MCF 10A (cell line): ENCODE measurements around the gene PLXNB2. TPM values are rescaled to one million over a fixed set of nuclear protein-coding genes. Genes with fewer than 3 reads are reported as not detected.

Source experiments
- BruUV-seq: library from RNA; stranded (reverse); fragments of 400-500 nt; replicated peaks from 2 replicates; lab custom pipeline; 2021; lab: Mats Ljungman, UMichigan
- CTCF ChIA-PET: fragments of 300-600 bp; sonication (Branson Sonifier 250); formaldehyde crosslinking; extraction: SDS; loops from one replicate; lab custom pipeline; 2021; ENCODE audit warnings: antibody characterized with exemption, inconsistent platforms; lab: Yijun Ruan, JAX
- POLR2A ChIA-PET: fragments of 300-600, 350-650 bp; sonication (Branson Sonifier 250); formaldehyde crosslinking; extraction: SDS; loops from one replicate; lab custom pipeline; 2020; ENCODE audit warnings: antibody characterized with exemption, inconsistent platforms; lab: Yijun Ruan, JAX
- DNase-seq: peaks from one replicate; pipeline ENCODE4 v3.0.0-alpha.2; 2018; ENCODE audit not compliant: unreplicated experiment
- H3K27ac Mint-ChIP-seq: one replicate; pipeline ENCODE4 v1.8.0; 2022; ENCODE audit warnings: mild to moderate bottlenecking, low read depth, mixed read lengths; ENCODE audit not compliant: unreplicated experiment
- H3K27me3 Mint-ChIP-seq: one replicate; pipeline ENCODE4 v1.8.0; 2022; ENCODE audit warnings: mixed read lengths; ENCODE audit not compliant: insufficient read depth, unreplicated experiment
- H3K36me3 Mint-ChIP-seq: one replicate; pipeline ENCODE4 v1.8.0; 2022; ENCODE audit warnings: mild to moderate bottlenecking, moderate library complexity, mixed read lengths; ENCODE audit not compliant: insufficient read depth, unreplicated experiment
- H3K4me1 Mint-ChIP-seq: one replicate; pipeline ENCODE4 v1.8.0; 2022; ENCODE audit warnings: mixed read lengths; ENCODE audit not compliant: insufficient read depth, unreplicated experiment
- H3K4me3 Mint-ChIP-seq: one replicate; pipeline ENCODE4 v1.8.0; 2022; ENCODE audit warnings: mild to moderate bottlenecking, moderate library complexity, mixed read lengths; ENCODE audit not compliant: unreplicated experiment
- H3K9me3 Mint-ChIP-seq: one replicate; pipeline ENCODE4 v1.8.0; 2022; ENCODE audit warnings: mixed read lengths; ENCODE audit not compliant: unreplicated experiment
- CTCF ChIP-seq: fragments of 200-600 bp; IDR thresholded peaks from one replicate; pipeline ENCODE4 v1.8.0; 2022; ENCODE audit warnings: antibody characterized with exemption, mild to moderate bottlenecking; ENCODE audit not compliant: unreplicated experiment
- intact Hi-C: fragments of 100-400 bp; cut with micrococcal nuclease; formaldehyde crosslinking; loops from 2 replicates; pipeline ENCODE4 v1.14.1; 2022
- total RNA-seq: library from RNA; stranded (reverse); gene quantifications from 2 replicates; pipeline ENCODE4 v1.2.3, GENCODE V29; 2022

PLXNB2 gene
- total RNA-seq, 1 experiment from 2014 or later: 199 TPM

- DNase-seq: no peak
- POLR2A ChIA-PET: no interaction called here
Measured at GRCh38 chr22:50318356-50318697, 10.9 kb upstream of the PLXNB2 start.

DNA sequence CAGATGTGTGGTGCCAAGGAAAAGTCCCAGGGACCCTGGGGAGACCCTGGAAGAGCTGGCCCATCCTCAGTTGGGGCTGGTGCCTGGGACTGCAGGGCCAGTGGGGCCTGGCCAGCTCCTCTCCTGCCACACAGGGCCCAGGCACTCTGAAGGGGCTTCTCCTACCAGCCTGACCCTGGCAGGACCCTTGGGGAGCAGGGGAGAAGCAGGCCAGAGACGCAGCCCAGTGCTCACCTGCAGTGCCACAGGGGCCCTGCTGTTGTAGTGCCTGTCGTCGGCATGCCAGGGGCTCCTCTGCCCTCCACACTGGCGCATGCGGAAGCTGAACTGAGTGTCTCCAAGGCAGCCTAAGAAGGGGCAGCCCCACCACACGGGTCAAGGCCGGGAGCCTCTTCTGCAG lies 10.2 kb upstream of the PLXNB2 start:
- TF ChIP-seq CTCF: no peak
- DNase-seq: no peak
- Mint-ChIP-seq H3K9me3 (no peaks in the 10 kb centered on the region), H3K36me3 (no peaks in the 10 kb centered on the region), H3K27me3 (no peaks in the 10 kb centered on the region), H3K4me3 (no peak overlapping the region), H3K4me1 (peaks cover 6% of the 10 kb centered on the region), H3K27ac (no peak overlapping the region)
- CTCF ChIA-PET: interaction anchor here (0.5 kb wide), 1 partner anchor 75 kb away, joined by 7 read pairs; no protein-coding TSS in a partner anchor
- POLR2A ChIA-PET: no interaction called here
- intact Hi-C loops: no loop called here
- BruUV-seq: no TSS peak

More at GRCh38 chr22:50318356-50318697, 10.9 kb upstream of the PLXNB2 start:
- peaks cover 6% of the 10 kb centered on the region for H3K4me1 Mint-ChIP-seq
- no peak for TF ChIP-seq CTCF
- H3K9me3 Mint-ChIP-seq: no peaks in the 10 kb centered on the region
- CTCF ChIA-PET: no interaction called here
- intact Hi-C loops: no loop called here
- no peak overlapping the region for H3K4me3 Mint-ChIP-seq
- H3K27me3 Mint-ChIP-seq: no peaks in the 10 kb centered on the region
- no peak overlapping the region for H3K27ac Mint-ChIP-seq
- no peaks in the 10 kb centered on the region for H3K36me3 Mint-ChIP-seq
- BruUV-seq: no TSS peak

GRCh38 chr22:50317178-50317577 lies 9.7 kb upstream of the PLXNB2 start:
- POLR2A ChIA-PET: no interaction called here
- no TSS peak for BruUV-seq
- no peak for DNase-seq

More at GRCh38 chr22:50317178-50317577, 9.7 kb upstream of the PLXNB2 start:
- no peak for TF ChIP-seq CTCF
- Mint-ChIP-seq H3K4me3 (no peak overlapping the region), H3K36me3 (no peaks in the 10 kb centered on the region), H3K4me1 (peaks cover 6% of the 10 kb centered on the region), H3K27me3 (no peaks in the 10 kb centered on the region), H3K9me3 (no peaks in the 10 kb centered on the region), H3K27ac (no peak overlapping the region)
- intact Hi-C loops: no loop called here
- CTCF ChIA-PET: interaction anchor here (0.5 to 1.1 kb wide), 4 partner anchors 41 to 181 kb away, joined by 3 to 7 read pairs (median 4); no protein-coding TSS in a partner anchor
